IgD-negative memory B cell (primary cell): ENCODE data around the gene VPS16. TPM values are rescaled to one million over a fixed set of nuclear protein-coding genes. Genes with fewer than 3 reads are reported as not detected.

Experiments used
- H3K27ac Mint-ChIP-seq, 3 donors: one replicate each; pipeline ENCODE4 v1.8.0; 2020 to 2022; ENCODE audit warnings: mild to moderate bottlenecking in 3 of 3, mixed read lengths in 3 of 3, moderate library complexity in 1 of 3
- H3K27me3 Mint-ChIP-seq: one replicate; pipeline ENCODE4 v1.8.0; 2021; ENCODE audit warnings: mixed read lengths
- H3K36me3 Mint-ChIP-seq: one replicate; pipeline ENCODE4 v1.8.0; 2020; ENCODE audit warnings: mild to moderate bottlenecking, mixed read lengths
- H3K4me1 Mint-ChIP-seq, 3 donors: one replicate each; pipeline ENCODE4 v1.8.0; 2020 to 2022; ENCODE audit warnings: mixed read lengths in 3 of 3, mild to moderate bottlenecking in 1 of 3
- H3K4me3 Mint-ChIP-seq, 4 donors: one replicate each; pipeline ENCODE4 v1.8.0; 2020 to 2022; ENCODE audit warnings: mild to moderate bottlenecking in 4 of 4, mixed read lengths in 4 of 4, moderate library complexity in 3 of 4
- H3K9me3 Mint-ChIP-seq, 3 donors: one replicate each; pipeline ENCODE4 v1.8.0; 2020 to 2021; ENCODE audit warnings: mixed read lengths in 3 of 3, mild to moderate bottlenecking in 1 of 3
- polyA plus RNA-seq: library from polyadenylated mRNA; unstranded; fragments of 300-500 nt; fragmentation: Illumina TruSeq; gene quantifications from one replicate; pipeline ENCODE4 v1.2.3, GENCODE V29; 2021

Gene VPS16
- polyA plus RNA-seq, 1 donor from 2014 or later: 22.4 TPM

DNA sequence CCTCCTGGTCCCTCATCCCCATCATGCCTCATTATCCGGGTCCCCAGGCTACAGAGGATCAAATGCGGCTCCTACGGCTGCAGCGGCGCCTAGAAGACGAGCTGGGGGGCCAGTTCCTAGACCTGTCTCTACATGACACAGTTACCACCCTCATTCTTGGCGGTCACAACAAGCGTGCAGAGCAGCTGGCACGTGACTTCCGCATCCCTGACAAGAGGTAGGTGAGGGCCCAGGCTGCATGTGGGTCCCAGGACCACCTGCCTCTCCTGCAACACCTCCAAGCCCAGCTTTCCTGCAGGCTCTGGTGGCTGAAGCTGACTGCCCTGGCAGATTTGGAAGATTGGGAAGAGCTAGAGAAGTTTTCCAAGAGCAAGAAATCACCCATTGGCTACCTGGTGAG is 24.6 kb downstream of the VPS16 start:
- Mint-ChIP-seq H3K4me3 (no peak overlapping the region), H3K27ac (no peak overlapping the region), H3K4me1 (peaks cover 0 to 5% (median 0%) of the 10 kb centered on the region in 3 donors)

DNA sequence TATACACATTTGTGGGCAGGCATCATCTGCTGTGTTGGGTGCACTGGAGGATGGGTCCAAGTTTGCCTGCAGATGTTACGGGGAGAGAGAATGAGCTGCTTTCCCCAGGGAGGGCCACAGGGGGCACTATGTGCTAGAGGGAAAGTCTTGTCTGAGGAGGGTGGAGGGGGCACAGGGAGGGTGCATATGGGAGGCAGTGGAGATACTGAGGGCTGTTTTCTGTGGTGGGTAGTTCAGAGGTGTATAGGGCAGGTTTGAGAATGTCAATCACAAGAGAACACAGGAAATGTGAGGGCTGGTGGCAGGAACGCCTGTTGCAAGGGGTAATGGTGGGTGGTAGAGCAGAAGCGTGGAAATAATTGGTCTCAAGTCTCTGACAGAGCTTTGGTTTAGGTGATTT is 25.1 kb downstream of the VPS16 start:
- no peak overlapping the region for H3K4me3 Mint-ChIP-seq
- peaks cover 7% of the 10 kb centered on the region for H3K36me3 Mint-ChIP-seq
- no peaks in the 10 kb centered on the region for H3K9me3 Mint-ChIP-seq
- H3K27ac Mint-ChIP-seq: no peak overlapping the region
- H3K4me1 Mint-ChIP-seq: peaks cover 0 to 5% (median 0%) of the 10 kb centered on the region in 3 donors
- H3K27me3 Mint-ChIP-seq: peaks cover 3% of the 10 kb centered on the region

More for the DNA sequence above, 24.6 kb downstream of the VPS16 start:
- Mint-ChIP-seq H3K9me3 (no peaks in the 10 kb centered on the region), H3K36me3 (peaks cover 7% of the 10 kb centered on the region), H3K27me3 (no peaks in the 10 kb centered on the region)

DNA sequence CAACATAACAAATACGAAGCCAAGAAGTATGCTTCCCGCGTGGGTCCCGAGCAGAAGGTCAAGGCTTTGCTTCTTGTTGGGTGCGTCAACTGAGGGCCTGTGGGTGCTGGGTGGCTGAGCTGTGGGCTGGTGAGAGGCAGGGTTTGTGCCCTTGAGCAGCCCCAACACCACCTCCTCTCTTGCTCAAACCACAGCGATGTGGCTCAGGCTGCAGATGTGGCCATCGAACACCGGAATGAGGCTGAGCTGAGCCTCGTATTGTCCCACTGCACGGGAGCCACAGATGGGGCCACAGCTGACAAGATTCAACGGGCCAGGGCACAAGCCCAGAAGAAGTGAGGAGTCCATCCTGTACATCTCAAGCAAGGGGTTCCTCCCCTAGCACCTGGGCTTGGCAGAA is 25.7 kb downstream of the VPS16 start:
- Mint-ChIP-seq H3K4me1 (peaks cover 0 to 5% (median 0%) of the 10 kb centered on the region in 3 donors), H3K27ac (no peak overlapping the region), H3K36me3 (peaks cover 7% of the 10 kb centered on the region), H3K9me3 (no peaks in the 10 kb centered on the region), H3K4me3 (no peak overlapping the region), H3K27me3 (peaks cover 3% of the 10 kb centered on the region)

DNA sequence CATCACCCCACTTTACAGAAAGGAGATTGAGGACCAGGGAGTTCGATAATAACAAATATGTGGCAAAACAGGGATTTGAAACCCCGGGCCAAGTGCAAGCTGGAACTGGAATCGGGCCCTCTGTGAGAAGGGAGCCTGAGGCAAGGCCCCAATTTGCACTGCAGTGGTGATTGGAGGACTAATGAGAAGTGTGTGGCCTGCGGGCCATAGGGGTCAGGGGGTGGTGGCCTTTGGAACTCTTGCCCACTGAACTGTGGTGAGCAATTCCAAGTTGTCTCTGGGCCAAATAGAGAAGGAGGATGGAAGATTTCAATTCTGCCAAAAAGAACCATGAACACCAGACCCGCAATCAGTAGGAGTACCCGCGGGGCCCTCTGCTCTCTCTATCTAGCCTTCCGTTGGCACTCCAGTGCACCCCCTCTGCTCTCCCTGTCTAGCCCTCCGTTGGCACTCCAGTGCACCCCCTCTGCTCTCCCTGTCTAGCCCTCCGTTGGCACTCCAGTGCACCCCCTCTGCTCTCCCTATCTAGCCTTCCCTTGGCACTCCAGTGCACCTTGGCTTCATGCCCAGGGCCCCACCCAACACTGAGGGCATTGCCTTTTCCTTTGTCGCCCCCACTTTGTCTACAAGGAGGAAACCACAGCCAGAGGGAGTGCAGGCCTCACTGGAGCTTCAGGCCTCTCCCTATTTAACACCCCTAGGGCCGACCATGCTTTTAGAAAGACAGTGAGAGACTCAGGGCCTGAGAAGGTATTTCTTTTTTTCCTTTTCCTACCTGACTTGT is 26.7 kb downstream of the VPS16 start:
- H3K27ac Mint-ChIP-seq: peak overlapping the region in 1 of 3 donors; percentile 12
- H3K4me3 Mint-ChIP-seq: no peak overlapping the region

DNA sequence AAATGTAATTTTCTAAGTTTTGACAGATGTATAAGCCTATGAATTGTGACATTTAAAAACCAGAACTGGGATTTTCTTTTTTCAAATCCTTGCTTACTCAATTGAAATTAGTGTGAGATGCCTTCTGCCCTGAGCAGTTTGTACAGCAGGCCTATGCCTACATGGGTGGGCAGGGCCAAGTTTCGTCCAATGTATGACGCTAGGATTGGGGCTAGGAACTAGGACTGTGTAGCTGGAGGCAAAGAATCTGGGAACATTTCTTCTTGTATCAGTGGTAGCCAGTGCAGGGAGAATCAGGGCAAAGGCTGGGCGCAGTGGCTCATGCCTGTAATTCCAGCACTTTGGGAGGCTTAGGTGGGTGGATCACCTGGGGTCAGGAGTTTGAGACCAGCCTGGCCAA is 28.8 kb downstream of the VPS16 start:
- H3K36me3 Mint-ChIP-seq: peaks cover 2% of the 10 kb centered on the region

More for the DNA sequence above, 26.7 kb downstream of the VPS16 start:
- Mint-ChIP-seq H3K36me3 (peaks cover 4% of the 10 kb centered on the region), H3K27me3 (peaks cover 8% of the 10 kb centered on the region), H3K4me1 (peaks cover 0 to 10% (median 4%) of the 10 kb centered on the region in 3 donors), H3K9me3 (no peaks in the 10 kb centered on the region)

DNA sequence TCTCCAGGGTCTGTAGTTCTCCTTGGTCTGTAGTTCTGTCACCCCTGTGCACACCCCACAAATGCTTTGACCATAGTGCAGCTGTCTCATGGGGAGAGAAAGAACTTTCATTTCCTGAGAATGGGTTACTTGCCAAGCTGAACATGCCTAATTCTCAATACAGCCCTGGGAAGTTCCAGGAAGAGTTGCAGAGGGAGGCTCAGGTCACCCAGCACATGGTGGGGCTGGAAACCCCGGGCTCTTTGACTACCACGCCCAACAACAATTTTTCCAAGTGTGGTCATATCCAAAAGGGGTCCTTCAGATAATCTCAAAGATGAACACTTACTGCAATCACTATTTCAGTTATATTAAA is 30.5 kb downstream of the VPS16 start:
- H3K27ac Mint-ChIP-seq: no peak overlapping the region
- peaks cover 8% of the 10 kb centered on the region for H3K27me3 Mint-ChIP-seq
- H3K4me1 Mint-ChIP-seq: peaks cover 10 to 25% (median 21%) of the 10 kb centered on the region in 3 donors
- no peaks in the 10 kb centered on the region for H3K36me3 Mint-ChIP-seq
- no peaks in the 10 kb centered on the region for H3K9me3 Mint-ChIP-seq
- peak overlapping the region in 2 of 4 donors; percentile 52 to 94 for H3K4me3 Mint-ChIP-seq

More for the DNA sequence above, 28.8 kb downstream of the VPS16 start:
- peak overlapping the region in 1 of 4 donors; percentile 53 for H3K4me3 Mint-ChIP-seq
- H3K9me3 Mint-ChIP-seq: no peaks in the 10 kb centered on the region
- no peak overlapping the region for H3K27ac Mint-ChIP-seq
- H3K4me1 Mint-ChIP-seq: peaks cover 2 to 12% (median 5%) of the 10 kb centered on the region in 3 donors
- peaks cover 8% of the 10 kb centered on the region for H3K27me3 Mint-ChIP-seq

DNA sequence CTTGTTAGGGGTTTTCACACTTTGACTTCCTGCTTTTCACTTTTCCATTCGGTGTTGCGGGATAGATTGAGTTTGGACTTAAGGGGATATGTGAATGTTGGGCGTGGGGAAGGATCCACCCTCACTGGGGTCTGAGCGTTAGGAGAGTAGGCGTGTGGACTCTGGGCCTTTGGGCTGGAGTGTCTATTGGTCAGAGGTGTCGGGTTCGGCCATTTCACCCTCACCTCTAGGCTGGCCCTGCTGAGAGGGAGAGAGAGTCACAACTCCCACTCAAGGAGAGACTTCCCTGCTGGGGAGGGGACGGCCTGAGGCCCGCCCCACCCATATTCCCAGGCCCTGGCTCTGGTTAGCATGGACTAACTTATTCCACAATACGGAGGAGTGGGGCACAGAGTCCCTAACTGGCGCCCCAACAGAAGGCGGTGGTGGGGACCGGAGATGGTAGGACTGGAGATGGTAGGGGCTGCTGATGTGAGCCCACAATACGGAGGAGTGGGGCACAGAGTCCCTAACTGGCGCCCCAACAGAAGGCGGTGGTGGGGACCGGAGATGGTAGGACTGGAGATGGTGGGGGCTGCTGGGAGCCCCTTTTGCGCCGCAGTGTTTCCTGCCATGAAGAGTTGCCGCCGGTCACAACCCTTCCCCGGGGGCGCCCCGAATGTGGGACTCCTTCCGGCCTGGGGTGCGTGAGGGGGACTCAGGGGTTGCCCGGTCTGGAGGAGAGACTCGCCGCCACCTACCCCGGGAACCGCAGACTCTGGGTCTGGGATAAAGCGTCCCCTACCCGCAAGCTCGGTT is 31.3 kb downstream of the VPS16 start:
- Mint-ChIP-seq H3K4me3 (peak overlapping the region; percentile 89 to 97 (median 94)), H3K27ac (peak overlapping the region in 2 of 3 donors; percentile 82 to 97), H3K9me3 (no peaks in the 10 kb centered on the region), H3K4me1 (peaks cover 14 to 32% (median 29%) of the 10 kb centered on the region in 3 donors), H3K36me3 (no peaks in the 10 kb centered on the region), H3K27me3 (peaks cover 8% of the 10 kb centered on the region)

DNA sequence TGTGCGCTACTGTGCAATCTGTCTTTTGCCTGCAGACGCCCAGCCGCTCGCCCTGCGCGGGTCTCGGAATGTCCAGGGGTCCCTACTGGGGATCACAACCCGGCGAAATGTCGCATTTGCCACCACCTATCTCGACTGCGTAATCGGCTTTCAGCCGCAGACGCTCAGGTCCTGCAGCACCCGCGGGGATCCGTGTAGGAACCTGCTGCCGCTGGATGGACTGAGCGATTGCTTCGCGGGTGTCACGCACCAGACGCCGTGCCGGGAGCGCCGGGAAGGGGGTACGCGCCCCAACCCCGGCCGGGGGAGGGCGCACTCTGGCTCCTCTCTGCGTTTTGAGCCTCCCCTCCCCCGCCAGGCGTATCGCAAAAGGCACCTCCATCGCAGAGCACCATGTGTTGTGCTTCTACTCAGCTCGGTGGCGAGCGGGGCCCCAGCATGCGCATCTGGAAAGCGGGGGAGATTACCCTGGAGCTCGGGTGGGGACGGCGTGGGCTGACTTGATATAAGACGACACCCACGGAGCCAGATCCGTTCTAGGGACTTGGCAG is 32.0 kb downstream of the VPS16 start:
- Mint-ChIP-seq H3K4me3 (peak overlapping the region; percentile 89 to 97 (median 94)), H3K27me3 (peaks cover 8% of the 10 kb centered on the region), H3K4me1 (peaks cover 14 to 32% (median 30%) of the 10 kb centered on the region in 3 donors), H3K27ac (peak overlapping the region; percentile 82 to 97 (median 92)), H3K9me3 (no peaks in the 10 kb centered on the region), H3K36me3 (no peaks in the 10 kb centered on the region)

DNA sequence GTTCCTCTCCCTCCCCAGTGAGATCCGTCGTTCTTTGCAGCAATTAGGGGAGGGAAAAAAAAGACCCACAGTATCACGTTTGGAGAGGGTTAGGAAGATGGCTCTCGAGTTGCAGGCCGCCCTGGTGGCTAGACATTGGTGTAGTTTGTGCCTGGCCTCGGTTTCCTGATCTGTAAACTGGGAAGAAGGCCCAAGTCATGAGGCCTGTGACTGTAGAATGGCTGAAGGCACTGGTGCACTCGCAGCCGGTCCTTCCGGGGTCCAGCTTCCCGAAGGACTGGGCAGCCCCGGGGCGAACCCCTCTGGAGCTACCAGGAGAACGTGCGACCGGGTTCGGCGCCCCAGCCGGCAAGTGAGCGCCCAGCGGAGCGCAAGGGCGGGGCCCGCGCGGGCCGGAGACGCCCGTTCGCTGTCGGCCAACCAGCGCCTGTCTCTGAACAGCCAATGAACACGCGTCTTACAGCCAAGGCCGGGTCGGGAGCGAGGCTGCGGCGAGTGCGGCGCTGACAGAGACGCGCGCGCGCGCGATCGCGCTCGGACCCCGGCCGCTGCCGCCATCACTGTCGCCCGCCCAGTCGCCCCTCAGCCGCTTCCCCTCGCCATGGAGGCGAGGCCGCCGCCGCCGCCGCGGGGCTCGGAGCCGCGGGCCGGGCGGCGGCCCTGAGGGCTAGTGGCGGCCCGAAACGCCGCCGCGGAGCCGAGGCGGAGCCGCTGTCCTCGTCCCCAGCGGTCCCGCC is 32.6 kb downstream of the VPS16 start, which contains the start of gene PTPRA:
Gene PTPRA (plus strand): TSS at position 472 of the 737 bp plus-strand sequence. CDS start 90,797 bp downstream, outside the sequence.
- Mint-ChIP-seq H3K36me3 (no peaks in the 10 kb centered on the region), H3K27me3 (peaks cover 8% of the 10 kb centered on the region), H3K9me3 (no peaks in the 10 kb centered on the region), H3K4me1 (peaks cover 14 to 32% (median 30%) of the 10 kb centered on the region in 3 donors), H3K4me3 (peak within 1 kb of the TSS; percentile 89 to 97 (median 94)), H3K27ac (peak within 1 kb of the TSS; percentile 82 to 97 (median 92))

DNA sequence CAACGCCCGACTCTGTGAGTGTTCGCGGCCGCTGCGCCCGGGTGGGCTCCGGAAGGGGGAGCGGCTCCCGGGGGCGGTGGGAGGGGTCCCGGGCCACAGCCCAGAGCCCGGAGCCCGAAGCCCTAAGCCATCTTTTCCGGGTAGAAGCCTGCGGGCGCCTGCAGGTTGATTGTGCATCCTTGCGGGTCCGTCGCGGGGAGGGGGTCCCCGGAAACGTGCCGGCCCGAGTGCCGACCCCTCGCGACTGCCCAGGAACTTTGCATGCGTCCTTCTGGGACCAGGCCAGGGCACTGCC is 33.1 kb downstream of the VPS16 start:
- Mint-ChIP-seq H3K9me3 (no peaks in the 10 kb centered on the region), H3K27ac (peak overlapping the region in 2 of 3 donors; percentile 63 to 71), H3K27me3 (peaks cover 8% of the 10 kb centered on the region), H3K4me3 (peak overlapping the region; percentile 89 to 95 (median 94)), H3K4me1 (peaks cover 14 to 34% (median 33%) of the 10 kb centered on the region in 3 donors), H3K36me3 (no peaks in the 10 kb centered on the region)

DNA sequence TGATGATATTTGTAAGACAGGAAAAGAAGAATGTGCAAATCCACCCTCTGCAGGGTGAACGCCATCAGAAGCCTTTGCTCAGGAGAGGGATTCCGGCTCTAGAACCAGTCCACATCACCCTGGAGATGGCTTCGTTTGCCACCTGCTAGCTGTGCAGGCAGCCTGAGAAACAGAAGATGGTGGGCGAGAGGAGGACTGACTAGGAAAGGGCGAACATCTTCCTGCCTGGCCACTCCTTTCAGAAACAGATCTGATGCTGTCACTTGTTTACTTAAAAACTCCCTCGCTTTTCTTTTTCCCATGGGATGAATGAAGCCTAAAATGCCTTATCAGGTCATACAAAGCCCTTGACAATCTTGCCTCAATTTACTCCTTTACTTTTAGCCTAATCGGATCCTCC is 33.9 kb downstream of the VPS16 start:
- peak overlapping the region; percentile 89 to 95 (median 94) for H3K4me3 Mint-ChIP-seq

DNA sequence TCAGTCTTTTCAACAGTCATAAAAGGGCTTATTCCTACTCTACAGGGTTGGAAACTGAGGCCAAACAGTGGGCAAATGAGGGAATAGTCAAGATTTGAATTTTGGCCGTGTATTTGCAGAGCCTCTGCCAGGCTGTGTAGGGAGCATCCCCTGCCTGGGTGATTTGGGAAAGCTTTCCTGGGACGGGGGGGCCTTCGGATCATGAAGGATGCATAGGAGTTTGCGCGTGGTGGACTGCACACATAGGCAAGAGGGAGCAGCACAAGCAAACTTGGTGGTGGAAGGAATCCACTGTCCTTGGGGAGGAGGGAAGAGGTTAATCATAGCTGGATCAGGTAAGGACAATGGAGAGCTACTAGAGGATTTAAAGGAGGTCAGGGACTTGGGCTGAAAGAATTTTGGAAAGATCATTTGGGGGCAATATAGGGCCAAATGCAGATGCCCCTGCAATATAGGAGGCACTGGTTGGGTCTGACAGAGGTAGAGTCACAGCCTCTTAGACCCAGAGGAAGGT is 35.2 kb downstream of the VPS16 start:
- peaks cover 20 to 42% (median 38%) of the 10 kb centered on the region in 3 donors for H3K4me1 Mint-ChIP-seq
- peak overlapping the region; percentile 0 to 94 (median 46) for H3K4me3 Mint-ChIP-seq
- H3K9me3 Mint-ChIP-seq: no peaks in the 10 kb centered on the region
- H3K27me3 Mint-ChIP-seq: peaks cover 5% of the 10 kb centered on the region
- no peak overlapping the region for H3K27ac Mint-ChIP-seq
- no peaks in the 10 kb centered on the region for H3K36me3 Mint-ChIP-seq

More for the DNA sequence above, 33.9 kb downstream of the VPS16 start:
- no peaks in the 10 kb centered on the region for H3K9me3 Mint-ChIP-seq
- peaks cover 8% of the 10 kb centered on the region for H3K27me3 Mint-ChIP-seq
- peak overlapping the region in 2 of 3 donors; percentile 63 to 71 for H3K27ac Mint-ChIP-seq
- peaks cover 16 to 37% (median 36%) of the 10 kb centered on the region in 3 donors for H3K4me1 Mint-ChIP-seq
- no peaks in the 10 kb centered on the region for H3K36me3 Mint-ChIP-seq

DNA sequence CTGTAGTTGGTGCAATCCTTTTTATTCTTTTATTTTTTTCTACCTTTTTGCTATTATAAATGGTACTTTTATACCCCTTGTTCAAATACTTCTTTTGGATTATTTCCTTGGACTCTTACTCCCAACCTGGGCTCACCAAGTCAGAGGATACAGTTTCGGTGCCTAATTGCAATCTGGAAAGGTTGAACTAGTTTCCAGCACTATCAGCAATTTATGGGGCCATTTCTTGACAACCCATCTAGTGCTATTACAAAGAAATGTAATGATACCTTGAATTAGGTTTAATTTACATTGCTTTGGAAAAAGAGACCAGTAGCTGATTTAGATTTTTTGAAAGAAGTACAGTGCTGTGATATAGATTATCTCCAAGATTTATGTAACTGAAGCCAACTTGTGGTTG is 38.0 kb downstream of the VPS16 start:
- Mint-ChIP-seq H3K4me3 (no peak overlapping the region), H3K27me3 (no peaks in the 10 kb centered on the region), H3K27ac (peak overlapping the region in 1 of 3 donors; percentile 2), H3K4me1 (peaks cover 20 to 40% (median 37%) of the 10 kb centered on the region in 3 donors), H3K9me3 (no peaks in the 10 kb centered on the region), H3K36me3 (no peaks in the 10 kb centered on the region)

DNA sequence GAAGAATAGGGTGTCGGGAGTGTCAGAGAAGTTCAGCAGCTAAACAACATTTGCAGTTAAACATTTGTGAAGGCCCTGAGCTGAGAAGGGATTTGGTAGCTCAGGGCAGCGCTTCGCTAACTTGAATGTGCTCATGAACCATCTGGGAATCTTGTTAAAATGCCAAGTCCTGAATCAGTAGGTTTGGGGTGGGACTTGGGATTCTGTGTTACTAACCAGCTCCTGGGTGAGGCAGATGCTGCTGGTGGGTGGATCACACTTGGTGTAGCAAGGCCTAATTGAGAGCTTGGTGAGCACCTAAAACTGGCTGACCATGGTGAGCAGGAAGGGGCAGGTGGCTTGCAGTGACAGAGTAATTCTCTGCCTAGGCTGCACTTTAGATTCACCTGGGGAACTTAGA is 38.6 kb downstream of the VPS16 start:
- Mint-ChIP-seq H3K4me3 (no peak overlapping the region), H3K27me3 (no peaks in the 10 kb centered on the region), H3K36me3 (no peaks in the 10 kb centered on the region), H3K4me1 (peaks cover 25 to 46% (median 42%) of the 10 kb centered on the region in 3 donors), H3K9me3 (no peaks in the 10 kb centered on the region), H3K27ac (peak overlapping the region in 1 of 3 donors; percentile 2)
